NCI-H345 (cell line): ENCODE results near the gene GTF2IRD1.
"Not testable (repeated sequence)": the region's sequence is repeated elsewhere in the genome, so short reads cannot be mapped to it uniquely, and the experiment has no call there.

Experiments used
- DNase-seq: peaks from one replicate; lab custom pipeline; 2025; lab: John Stamatoyannopoulos, UW

The GTF2IRD1 gene

GRCh38 chr7:74453322-74454011 is at the start of gene GTF2IRD1:
Gene GTF2IRD1, plus strand, starts transcription at chr7:74453906. Its CDS starts 54,175 bp downstream, at chr7:74508081.
- DNase-seq: peak; percentile 79

- DNase-seq: no peak
Observed at GRCh38 chr7:74404388-74404700, 49.4 kb upstream of the GTF2IRD1 start.

- no peak for DNase-seq
Observed at GRCh38 chr7:74404741-74405140, 49.0 kb upstream of the GTF2IRD1 start.

- DNase-seq: no peak
Observed at GRCh38 chr7:74405191-74405898, 48.4 kb upstream of the GTF2IRD1 start.

- no peak for DNase-seq
Observed at GRCh38 chr7:74405899-74406512, 47.7 kb upstream of the GTF2IRD1 start.

- DNase-seq: no peak
Observed at GRCh38 chr7:74407958-74408357, 45.7 kb upstream of the GTF2IRD1 start.

GRCh38 chr7:74409571-74409970 is 44.1 kb upstream of the GTF2IRD1 start:
- DNase-seq: no peak

GRCh38 chr7:74410772-74411171 is 42.9 kb upstream of the GTF2IRD1 start:
- DNase-seq: no peak

GRCh38 chr7:74411571-74411970 is 42.1 kb upstream of the GTF2IRD1 start:
- DNase-seq: not testable (repeated sequence)

- no peak for DNase-seq
Observed at GRCh38 chr7:74412056-74412455, 41.6 kb upstream of the GTF2IRD1 start.

GRCh38 chr7:74412603-74413002 is 41.1 kb upstream of the GTF2IRD1 start:
- DNase-seq: no peak

GRCh38 chr7:74414595-74415333 is 38.9 kb upstream of the GTF2IRD1 start:
- DNase-seq: not testable (repeated sequence)

GRCh38 chr7:74417419-74417971 is 36.2 kb upstream of the GTF2IRD1 start:
- peak; percentile 43 for DNase-seq

- DNase-seq: no peak
Observed at GRCh38 chr7:74418076-74418475, 35.6 kb upstream of the GTF2IRD1 start.

GRCh38 chr7:74418538-74418937 is 35.2 kb upstream of the GTF2IRD1 start:
- DNase-seq: no peak

GRCh38 chr7:74419232-74419631 is 34.5 kb upstream of the GTF2IRD1 start:
- DNase-seq: not testable (repeated sequence)

- DNase-seq: no peak
Observed at GRCh38 chr7:74420006-74420405, 33.7 kb upstream of the GTF2IRD1 start.

- DNase-seq: no peak
Observed at GRCh38 chr7:74424291-74424880, 29.3 kb upstream of the GTF2IRD1 start.

GRCh38 chr7:74428023-74428422 is 25.7 kb upstream of the GTF2IRD1 start:
- no peak for DNase-seq

- no peak for DNase-seq
Observed at GRCh38 chr7:74429153-74429747, 24.5 kb upstream of the GTF2IRD1 start.

GRCh38 chr7:74430409-74430808 is 23.3 kb upstream of the GTF2IRD1 start:
- not testable (repeated sequence) for DNase-seq
